Inferior parietal cortex (tissue), 1 donor: ENCODE data around the gene PORCN.
A peak's percentile ranks its signal among the peaks of the same experiment; 100 is the strongest.

Experiments used
- DNase-seq: peaks from one replicate; pipeline ENCODE4 v3.0.0-alpha.2; 2016; ENCODE audit errors: extremely low spot score

The PORCN gene

GRCh38 chrX:48508400-48509244 lies at the start of gene PORCN:
PORCN (plus strand) TSS chrX:48508992; CDS start chrX:48509821, 829 bp downstream.
- DNase-seq = peak; percentile 47

GRCh38 chrX:48459483-48459882 lies 49.3 kb upstream of the PORCN start:
- no peak for DNase-seq

- no peak for DNase-seq
Observed at GRCh38 chrX:48460031-48460430, 48.8 kb upstream of the PORCN start.

GRCh38 chrX:48460606-48461005 lies 48.2 kb upstream of the PORCN start:
- no peak for DNase-seq

GRCh38 chrX:48461830-48462229 lies 47.0 kb upstream of the PORCN start:
- DNase-seq = no peak

- DNase-seq = no peak
Observed at GRCh38 chrX:48465336-48465933, 43.4 kb upstream of the PORCN start.

- no peak for DNase-seq
Observed at GRCh38 chrX:48466696-48467095, 42.1 kb upstream of the PORCN start.

GRCh38 chrX:48467281-48467761 lies 41.5 kb upstream of the PORCN start:
- DNase-seq = no peak

GRCh38 chrX:48468247-48468671 lies 40.5 kb upstream of the PORCN start:
- no peak for DNase-seq

GRCh38 chrX:48468693-48469691 lies 39.8 kb upstream of the PORCN start:
- DNase-seq = no peak

GRCh38 chrX:48470110-48470832 lies 38.5 kb upstream of the PORCN start, which contains the start of gene SLC38A5:
SLC38A5 (minus strand) TSS chrX:48470260; CDS start chrX:48467924, 2,336 bp downstream.
- no peak for DNase-seq

GRCh38 chrX:48470833-48471118 lies 38.0 kb upstream of the PORCN start:
- DNase-seq = no peak

- no peak for DNase-seq
Observed at GRCh38 chrX:48471504-48471903, 37.3 kb upstream of the PORCN start.

- no peak for DNase-seq
Observed at GRCh38 chrX:48472225-48472624, 36.6 kb upstream of the PORCN start.

GRCh38 chrX:48472851-48473703 lies 35.7 kb upstream of the PORCN start:
- DNase-seq = no peak

- DNase-seq = no peak
Observed at GRCh38 chrX:48473704-48473990, 35.1 kb upstream of the PORCN start.

- DNase-seq = no peak
Observed at GRCh38 chrX:48474127-48474526, 34.7 kb upstream of the PORCN start.

GRCh38 chrX:48474581-48474980 lies 34.2 kb upstream of the PORCN start:
- DNase-seq = no peak

- no peak for DNase-seq
Observed at GRCh38 chrX:48475296-48475695, 33.5 kb upstream of the PORCN start.

GRCh38 chrX:48475774-48476577 lies 32.8 kb upstream of the PORCN start, which contains the start of gene FTSJ1:
FTSJ1 (plus strand) TSS chrX:48476199; CDS start chrX:48478048, 1,849 bp downstream.
- peak; percentile 87 for DNase-seq
